ENCODE data around the gene LGALS4. TPM values are rescaled to one million over a fixed set of nuclear protein-coding genes. Genes with fewer than 3 reads are reported as not detected.

Gene LGALS4
- total and polyA plus RNA-seq, 2 experiments from 2014 or later = 0.87 TPM; not detected in 1

GRCh38 chr19:38778733-38779132 lies 34.0 kb downstream of the LGALS4 start:
- no peaks in the 10 kb centered on the region for H4K20me1 ChIP-seq (replicated peaks; ENCODE audit: insufficient read depth)
- H3K27me3 Mint-ChIP-seq (ENCODE audit: insufficient read depth, low read depth, poor library complexity) = peaks cover 7% of the 10 kb centered on the region
- ATAC-seq (no peak), DNase-seq (ENCODE audit: low spot score) (no peak)
- no peak overlapping the region for H3K4me3 Mint-ChIP-seq
- no peaks in the 10 kb centered on the region for H3K36me3 ChIP-seq (ENCODE audit: insufficient read depth)
- H3K27ac Mint-ChIP-seq = 0 out of 2 replicates have a peak overlapping the region, but pooled peaks have one; percentile 10
- H3K27me3 ChIP-seq (ENCODE audit: insufficient read depth) = no peaks in the 10 kb centered on the region
- 0 out of 2 replicates have a peak, but pooled peaks cover 2% of the 10 kb centered on the region for H3F3A ChIP-seq (replicated peaks; ENCODE audit: low read depth)
- H3K4me2 ChIP-seq = no peak overlapping the region
- H3K36me3 Mint-ChIP-seq (ENCODE audit: low read depth) = no peaks in the 10 kb centered on the region
- H3K9me2 ChIP-seq (ENCODE audit: insufficient read depth) = no peaks in the 10 kb centered on the region
- no peaks in the 10 kb centered on the region for H3K79me2 ChIP-seq (replicated peaks; ENCODE audit: insufficient read depth)
- no peaks in the 10 kb centered on the region; the same call in 2 of the 3 replicates for H3K9me3 Mint-ChIP-seq
- H3K27ac ChIP-seq (ENCODE audit: low read depth) = no peak overlapping the region
- H3K4me3 ChIP-seq = no peak overlapping the region
- peak overlapping the region; percentile 47; the same call in 1 of the 2 replicates for H2AFZ ChIP-seq
- H3K4me1 ChIP-seq (ENCODE audit: insufficient read depth) = no peaks in the 10 kb centered on the region
- TF ChIP-seq CTCF (conservative IDR thresholded peaks at IDR 0.05; ENCODE audit: low read depth in 2 of 2) = no peak
- no peak for TF ChIP-seq REST (IDR thresholded peaks at IDR 0.05; ENCODE audit: unreplicated experiment)
- no peaks in the 10 kb centered on the region for H3K4me1 Mint-ChIP-seq

GRCh38 chr19:38774181-38774950 lies 38.4 kb downstream of the LGALS4 start:
- TF ChIP-seq POLR2AphosphoS5 (IDR thresholded peaks at IDR 0.05; ENCODE audit: low read depth) = no peak
- ATAC-seq = no peak
- Histone ChIP-seq H3K79me2 (replicated peaks; ENCODE audit: insufficient read depth) (no peaks in the 10 kb centered on the region), H3K36me3 (ENCODE audit: insufficient read depth) (no peaks in the 10 kb centered on the region), H3K27ac (ENCODE audit: low read depth) (no peak overlapping the region), H2AFZ (no peak overlapping the region; the same call in 1 of the 2 replicates), H3K4me1 (ENCODE audit: insufficient read depth) (no peaks in the 10 kb centered on the region), H3K4me2 (no peak overlapping the region), H4K20me1 (replicated peaks; ENCODE audit: insufficient read depth) (no peaks in the 10 kb centered on the region), H3F3A (replicated peaks; ENCODE audit: low read depth) (0 out of 2 replicates have a peak, but pooled peaks cover 2% of the 10 kb centered on the region), H3K4me3 (no peak overlapping the region), H3K27me3 (ENCODE audit: insufficient read depth) (0 out of 2 replicates have a peak, but pooled peaks cover 4% of the 10 kb centered on the region), H3K9me2 (ENCODE audit: insufficient read depth) (no peaks in the 10 kb centered on the region)
- no peak for DNase-seq (ENCODE audit: low spot score)
- Mint-ChIP-seq H3K27me3 (ENCODE audit: insufficient read depth, low read depth, poor library complexity) (peaks cover 3% of the 10 kb centered on the region), H3K4me3 (no peak overlapping the region), H3K4me1 (peaks cover under 1% of the 10 kb centered on the region; the same call in 2 of the 3 replicates), H3K36me3 (ENCODE audit: low read depth) (no peaks in the 10 kb centered on the region; the same call in 2 of the 3 replicates), H3K27ac (no peak overlapping the region), H3K9me3 (no peaks in the 10 kb centered on the region; the same call in 2 of the 3 replicates)

Measured in GM23338 (cell line).